SJSA1 (cell line): ENCODE results near the gene SMC1B. TPM values are rescaled to one million over a fixed set of nuclear protein-coding genes. Genes with fewer than 3 reads are reported as not detected.
"Not testable (repeated sequence)": the region's sequence is repeated elsewhere in the genome, so short reads cannot be mapped to it uniquely, and the experiment has no call there.

ENCODE experiments used
- DNase-seq, 2 experiments: peaks; one replicate each; pipeline ENCODE4 v3.0.0-alpha.2; 2015 to 2020; ENCODE audit warnings: low spot score in 2 of 2, low read depth in 1 of 2
- H3K27ac ChIP-seq: fragments of 250-450 bp; sonication (Bioruptor Pico); 2 replicates; pipeline ENCODE4 v1.5.1; 2020; ENCODE audit warnings: mild to moderate bottlenecking, moderate library complexity
- H3K27me3 ChIP-seq: fragments of 250-450 bp; sonication (Bioruptor Pico); replicated peaks from 2 replicates; pipeline ENCODE4 v1.5.1; 2020; ENCODE audit warnings: mild to moderate bottlenecking, moderate library complexity
- H3K36me3 ChIP-seq: fragments of 250-450 bp; sonication (Bioruptor Pico); 2 replicates; pipeline ENCODE4 v1.5.1; 2020; ENCODE audit warnings: mild to moderate bottlenecking
- H3K4me1 ChIP-seq: fragments of 250-450 bp; sonication (Bioruptor Pico); replicated peaks from 2 replicates; pipeline ENCODE4 v1.6.1; 2021; ENCODE audit warnings: mild to moderate bottlenecking
- H3K4me3 ChIP-seq: fragments of 250-450 bp; sonication (Bioruptor Pico); 2 replicates; pipeline ENCODE4 v1.5.1; 2020; ENCODE audit warnings: mild to moderate bottlenecking
- H3K9me3 ChIP-seq: fragments of 250-450 bp; sonication (Bioruptor Pico); replicated peaks from 2 replicates; pipeline ENCODE4 v1.5.1; 2020; ENCODE audit warnings: mild to moderate bottlenecking
- total RNA-seq: library from RNA; depleted of rRNA; stranded (reverse); fragments of >200 nt; shearing (Covaris generic); gene quantifications from 2 replicates; pipeline ENCODE4 v1.2.3, GENCODE V29; 2014; rRNA removed

SMC1B gene
- total RNA-seq, 1 experiment from 2014 or later = not detected

DNA sequence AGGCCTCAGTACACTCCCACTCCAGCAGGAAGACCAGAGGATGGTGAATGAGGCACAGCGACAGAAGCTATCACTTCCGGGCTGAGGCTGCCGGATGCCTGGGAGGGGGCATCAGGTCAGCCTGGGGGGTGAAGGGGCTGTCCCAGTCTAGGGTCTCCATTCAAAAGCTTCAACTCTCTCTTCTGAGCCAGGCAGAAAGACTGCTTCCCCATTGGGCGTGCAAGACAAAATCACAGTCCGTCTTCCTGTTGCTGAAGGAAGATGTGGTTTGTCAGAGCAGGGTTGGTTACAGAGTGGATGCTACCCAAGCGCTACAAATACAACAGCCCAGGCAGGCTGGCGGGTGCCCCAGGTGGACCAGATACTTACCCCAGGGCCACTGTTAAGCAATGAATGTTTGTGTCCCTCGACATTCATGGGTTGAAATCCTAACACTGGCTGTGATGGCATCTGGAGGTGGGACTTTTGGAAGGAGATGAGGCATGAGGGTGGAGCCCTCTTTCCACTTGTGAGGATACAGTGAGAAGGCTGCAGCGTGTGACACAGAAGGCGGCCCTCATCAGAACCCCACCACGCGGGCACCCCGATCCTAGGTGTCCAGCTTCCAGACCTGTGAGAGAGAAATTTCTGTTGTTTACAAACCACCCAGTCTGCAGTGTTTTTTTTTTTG lies 116.6 kb downstream of the SMC1B start:
- no peak for DNase-seq
- Histone ChIP-seq H3K9me3 (no peaks in the 10 kb centered on the region), H3K27ac (no peak overlapping the region), H3K4me3 (no peak overlapping the region), H3K4me1 (peaks cover 3% of the 10 kb centered on the region), H3K36me3 (no peaks in the 10 kb centered on the region), H3K27me3 (no peaks in the 10 kb centered on the region)

DNA sequence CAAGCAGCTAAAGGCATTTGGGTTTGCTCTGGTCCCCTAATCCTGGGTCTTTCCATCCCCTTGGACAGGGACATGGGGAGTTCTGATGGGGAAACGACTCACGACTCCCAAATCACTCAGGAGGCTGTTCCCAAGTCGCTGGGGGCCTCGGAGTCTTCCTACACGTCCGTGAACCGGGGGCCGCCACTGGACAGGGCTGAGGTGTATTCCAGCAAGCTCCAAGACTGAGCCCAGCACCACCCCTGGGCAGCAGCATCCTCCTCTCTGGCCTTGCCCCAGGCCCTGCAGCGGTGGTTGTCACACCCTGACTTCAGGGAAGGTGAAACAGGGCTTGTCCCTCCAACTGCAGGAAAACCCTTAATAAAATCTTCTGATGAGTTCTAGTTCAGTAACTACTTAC lies 117.9 kb downstream of the SMC1B start:
- H3K4me3 ChIP-seq = no peak overlapping the region
- H3K27me3 ChIP-seq = no peaks in the 10 kb centered on the region
- no peak overlapping the region for H3K27ac ChIP-seq
- DNase-seq = no peak
- H3K4me1 ChIP-seq = no peaks in the 10 kb centered on the region; the same call in 1 of the 2 replicates
- no peaks in the 10 kb centered on the region for H3K9me3 ChIP-seq
- H3K36me3 ChIP-seq = no peaks in the 10 kb centered on the region

DNA sequence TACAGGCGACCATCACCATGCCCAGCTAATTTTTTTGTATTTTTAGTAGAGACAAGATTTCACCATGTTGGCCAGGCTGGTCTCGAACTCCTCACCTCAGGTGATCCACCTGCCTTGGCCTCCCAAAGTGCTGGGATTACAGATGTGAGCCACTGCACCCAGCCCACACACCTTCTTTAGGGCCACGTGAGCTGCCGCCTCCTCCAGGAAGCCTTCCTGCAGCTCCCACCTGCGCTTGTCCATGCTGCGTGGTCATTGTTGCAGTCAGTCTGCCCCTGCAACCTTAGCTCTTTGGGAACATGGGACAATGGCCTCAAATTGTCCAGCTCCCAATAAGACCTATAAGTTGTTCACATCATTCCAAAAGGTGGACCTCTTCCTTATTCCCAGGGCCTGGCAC lies 118.4 kb downstream of the SMC1B start:
- not testable (repeated sequence) for H3K9me3 ChIP-seq, H3K4me3 ChIP-seq, DNase-seq, H3K27me3 ChIP-seq, H3K36me3 ChIP-seq, H3K4me1 ChIP-seq, H3K27ac ChIP-seq

Other genes with a start within 250 kb of the SMC1B start
- gene NUP50, start 249.7 kb downstream of the SMC1B start, total RNA-seq = 61.9 and 124 TPM in 2 replicates
- gene KIAA0930, start 172.7 kb downstream of the SMC1B start, total RNA-seq = 126 and 192 TPM in 2 replicates
- not detected in 2 replicates for gene UPK3A, start 128.7 kb downstream of the SMC1B start, total RNA-seq
- 19.8 and 21.1 TPM in 2 replicates for gene FAM118A, start 103.7 kb downstream of the SMC1B start, total RNA-seq
- not detected in 2 replicates for gene RIBC2, start 94 bp upstream of the SMC1B start, total RNA-seq
- gene FBLN1, start 89.3 kb upstream of the SMC1B start, total RNA-seq = 25.9 and 38.8 TPM in 2 replicates